WTC11 (cell line): ENCODE results near the gene CCDC170. TPM values are rescaled to one million over a fixed set of nuclear protein-coding genes. Genes with fewer than 3 reads are reported as not detected.
"Not testable (repeated sequence)": the region's sequence is repeated elsewhere in the genome, so short reads cannot be mapped to it uniquely, and the experiment has no call there.

Experiments used
- ATAC-seq: fragments of 200-7000 bp; cut with Tn5 transposase; 2 replicates; pipeline ENCODE4 v1.10.0; 2021; ENCODE audit warnings: mild to moderate bottlenecking, moderate library complexity
- CTCF ChIA-PET: fragments of 300-600 bp; sonication (Branson Sonifier 250); formaldehyde crosslinking; loops from one replicate; lab custom pipeline; 2021; ENCODE audit warnings: antibody characterized with exemption; lab: Charles Lee
- POLR2A ChIA-PET: fragments of 350-600 bp; sonication (Branson Sonifier 250); formaldehyde crosslinking; loops from one replicate; lab custom pipeline; 2021; ENCODE audit warnings: antibody characterized with exemption; lab: Charles Lee
- DNase-seq: peaks from one replicate; pipeline ENCODE4 v3.0.0; 2021; ENCODE audit warnings: low spot score
- H3K27ac Mint-ChIP-seq: 2 replicates; pipeline ENCODE4 v1.8.0; 2021; ENCODE audit warnings: mixed read lengths
- H3K27me3 Mint-ChIP-seq: 2 replicates; pipeline ENCODE4 v1.8.0; 2021; ENCODE audit warnings: low read depth, mild to moderate bottlenecking, moderate library complexity, mixed read lengths
- H3K36me3 Mint-ChIP-seq: 2 replicates; pipeline ENCODE4 v1.8.0; 2021; ENCODE audit warnings: mixed read lengths
- H3K4me1 Mint-ChIP-seq: 2 replicates; pipeline ENCODE4 v1.8.0; 2022; ENCODE audit warnings: mixed read lengths
- H3K4me3 Mint-ChIP-seq: 2 replicates; pipeline ENCODE4 v1.8.0; 2021; ENCODE audit warnings: mild to moderate bottlenecking, moderate library complexity, mixed read lengths
- H3K9me3 Mint-ChIP-seq: 2 replicates; pipeline ENCODE4 v1.8.0; 2021; ENCODE audit warnings: mixed read lengths
- ATF1 ChIP-seq: sonication (generic); formaldehyde crosslinking; IDR thresholded peaks from 2 replicates; pipeline ENCODE4 v1.8.1; 2023; ENCODE audit warnings: mild to moderate bottlenecking, moderate library complexity, missing genetic modification reagents
- CREM ChIP-seq: sonication (generic); formaldehyde crosslinking; IDR thresholded peaks from 2 replicates; pipeline ENCODE4 v1.8.1; 2022; ENCODE audit warnings: mild to moderate bottlenecking, missing genetic modification reagents, moderate library complexity
- ETV6 ChIP-seq: sonication (generic); formaldehyde crosslinking; IDR thresholded peaks from 2 replicates; pipeline ENCODE4 v1.8.1; 2022; ENCODE audit warnings: mild to moderate bottlenecking, missing genetic modification reagents
- FOXK1 ChIP-seq: sonication (generic); formaldehyde crosslinking; IDR thresholded peaks from 2 replicates; pipeline ENCODE4 v1.8.0; 2022; ENCODE audit warnings: mild to moderate bottlenecking, moderate library complexity, missing genetic modification reagents
- FOXP1 ChIP-seq: sonication (generic); formaldehyde crosslinking; IDR thresholded peaks from 2 replicates; pipeline ENCODE4 v1.8.0; 2022; ENCODE audit warnings: missing genetic modification reagents, mild to moderate bottlenecking, moderate library complexity, borderline replicate concordance
- GABPB1 ChIP-seq: sonication (generic); formaldehyde crosslinking; IDR thresholded peaks from 2 replicates; pipeline ENCODE4 v1.8.1; 2023; ENCODE audit warnings: mild to moderate bottlenecking, missing genetic modification reagents
- GRHL2 ChIP-seq: fragments of 250-450 bp; sonication (Bioruptor Pico); IDR thresholded peaks from 2 replicates; pipeline ENCODE4 v1.8.0; 2022; ENCODE audit warnings: mild to moderate bottlenecking, moderate library complexity; ENCODE audit not compliant: insufficient replicate concordance, severe bottlenecking
- HMGA2 ChIP-seq: fragments of 250-450 bp; sonication (Bioruptor Pico); IDR thresholded peaks from 2 replicates; pipeline ENCODE4 v1.4.0; 2021; ENCODE audit warnings: mild to moderate bottlenecking, moderate library complexity
- NFE2L1 ChIP-seq: sonication (generic); formaldehyde crosslinking; IDR thresholded peaks from 2 replicates; pipeline ENCODE4 v1.8.1; 2023; ENCODE audit warnings: missing genetic modification reagents
- NR2C2 ChIP-seq: sonication (generic); formaldehyde crosslinking; IDR thresholded peaks from 2 replicates; pipeline ENCODE4 v1.8.0; 2022; ENCODE audit warnings: mild to moderate bottlenecking, missing genetic modification reagents
- NR3C1 ChIP-seq: sonication (generic); formaldehyde crosslinking; conservative IDR thresholded peaks from 2 replicates; pipeline ENCODE4 v1.8.1; 2023; ENCODE audit warnings: low read depth, mild to moderate bottlenecking, missing genetic modification reagents
- RORB ChIP-seq: fragments of 250-450 bp; sonication (Bioruptor Pico); IDR thresholded peaks from 2 replicates; pipeline ENCODE4 v1.9.0; 2021; ENCODE audit warnings: mild to moderate bottlenecking
- SMAD4 ChIP-seq: sonication (generic); formaldehyde crosslinking; IDR thresholded peaks from 2 replicates; pipeline ENCODE4 v1.8.0; 2022; ENCODE audit warnings: mild to moderate bottlenecking, missing genetic modification reagents
- SOX15 ChIP-seq: fragments of 250-450 bp; sonication (Bioruptor Pico); IDR thresholded peaks from 2 replicates; pipeline ENCODE4 v1.9.0; 2021; ENCODE audit warnings: mild to moderate bottlenecking
- TEAD1 ChIP-seq: sonication (generic); formaldehyde crosslinking; IDR thresholded peaks from 2 replicates; pipeline ENCODE4 v1.8.0; 2022; ENCODE audit warnings: mild to moderate bottlenecking, missing genetic modification reagents
- TP53 ChIP-seq: sonication (generic); formaldehyde crosslinking; IDR thresholded peaks from 2 replicates; pipeline ENCODE4 v1.8.1; 2023; ENCODE audit warnings: mild to moderate bottlenecking, missing genetic modification reagents
- ZNF232 ChIP-seq: sonication (generic); formaldehyde crosslinking; IDR thresholded peaks from 2 replicates; pipeline ENCODE4 v1.8.0; 2022; ENCODE audit warnings: mild to moderate bottlenecking, missing genetic modification reagents
- ZNF263 ChIP-seq: sonication (generic); formaldehyde crosslinking; IDR thresholded peaks from 2 replicates; pipeline ENCODE4 v1.8.1; 2022; ENCODE audit warnings: low read depth, mild to moderate bottlenecking, moderate library complexity, missing genetic modification reagents
- total RNA-seq: library from RNA; stranded (reverse); gene quantifications from 3 replicates; pipeline ENCODE4 v1.2.3, GENCODE V29; 2021
- TF ChIP-seq, protein P1 (sequence below): sonication (generic); formaldehyde crosslinking; IDR thresholded peaks from 2 replicates; pipeline ENCODE4 v1.8.1; 2022; ENCODE audit warnings: low read depth, mild to moderate bottlenecking, moderate library complexity, missing genetic modification reagents, borderline replicate concordance
- TF ChIP-seq, protein P2 (sequence below): sonication (generic); formaldehyde crosslinking; IDR thresholded peaks from 2 replicates; pipeline ENCODE4 v1.8.0; 2022; ENCODE audit warnings: mild to moderate bottlenecking, missing genetic modification reagents
- TF ChIP-seq, protein P3 (sequence below): sonication (generic); formaldehyde crosslinking; IDR thresholded peaks from 2 replicates; pipeline ENCODE4 v1.8.1; 2022; ENCODE audit warnings: mild to moderate bottlenecking, missing genetic modification reagents, moderate library complexity, borderline replicate concordance
- TF ChIP-seq, protein P4 (sequence below): sonication (generic); formaldehyde crosslinking; IDR thresholded peaks from 2 replicates; pipeline ENCODE4 v1.8.1; 2022; ENCODE audit warnings: low read depth, missing genetic modification reagents, borderline replicate concordance
- TF ChIP-seq, protein P5 (sequence below): sonication (generic); formaldehyde crosslinking; IDR thresholded peaks from 2 replicates; pipeline ENCODE4 v1.8.1; 2023; ENCODE audit warnings: mild to moderate bottlenecking, missing genetic modification reagents, moderate library complexity
- TF ChIP-seq, protein P6 (sequence below): sonication (generic); formaldehyde crosslinking; IDR thresholded peaks from 2 replicates; pipeline ENCODE4 v1.8.1; 2023; ENCODE audit warnings: mild to moderate bottlenecking, missing genetic modification reagents

CCDC170 gene
- total RNA-seq, 1 experiment from 2014 or later: 0.26 TPM

DNA sequence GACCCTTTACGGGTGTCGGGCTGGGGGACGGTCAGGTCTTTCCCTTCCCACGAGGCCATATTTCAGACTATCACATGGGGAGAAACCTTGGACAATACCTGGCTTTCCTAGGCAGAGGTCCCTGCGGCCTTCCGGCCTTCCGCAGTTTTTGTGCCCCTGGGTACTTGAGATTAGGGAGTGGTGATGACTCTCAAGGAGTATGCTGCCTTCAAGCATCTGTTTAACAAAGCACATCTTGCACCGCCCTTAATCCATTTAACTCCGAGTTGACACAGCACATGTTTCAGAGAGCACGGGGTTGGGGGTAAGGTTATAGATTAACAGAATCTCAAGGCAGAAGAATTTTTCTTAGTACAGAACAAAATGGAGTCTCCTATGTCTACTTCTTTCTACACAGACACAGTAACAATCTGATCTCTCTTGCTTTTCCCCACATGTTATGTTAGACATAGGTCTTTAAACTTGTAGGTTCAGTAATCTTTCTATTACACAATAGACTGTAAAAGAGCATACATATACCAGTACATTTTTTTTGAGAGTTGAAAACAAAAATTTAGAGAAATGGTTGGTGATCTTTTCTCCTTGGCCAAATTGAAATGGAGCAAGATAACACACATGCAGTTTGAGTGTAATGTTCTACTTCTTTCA, 37.9 kb upstream of the CCDC170 start:
- Mint-ChIP-seq H3K36me3 (peaks cover 28% of the 10 kb centered on the region), H3K4me3 (peak overlapping the region; percentile 24; the same call in 1 of the 2 replicates), H3K27ac (peak overlapping the region; percentile 23; the same call in 1 of the 2 replicates), H3K4me1 (peaks cover 35% of the 10 kb centered on the region)
- ATAC-seq, DNase-seq, H3K9me3 Mint-ChIP-seq, H3K27me3 Mint-ChIP-seq, CTCF ChIA-PET, POLR2A ChIA-PET: not testable (repeated sequence)

DNA sequence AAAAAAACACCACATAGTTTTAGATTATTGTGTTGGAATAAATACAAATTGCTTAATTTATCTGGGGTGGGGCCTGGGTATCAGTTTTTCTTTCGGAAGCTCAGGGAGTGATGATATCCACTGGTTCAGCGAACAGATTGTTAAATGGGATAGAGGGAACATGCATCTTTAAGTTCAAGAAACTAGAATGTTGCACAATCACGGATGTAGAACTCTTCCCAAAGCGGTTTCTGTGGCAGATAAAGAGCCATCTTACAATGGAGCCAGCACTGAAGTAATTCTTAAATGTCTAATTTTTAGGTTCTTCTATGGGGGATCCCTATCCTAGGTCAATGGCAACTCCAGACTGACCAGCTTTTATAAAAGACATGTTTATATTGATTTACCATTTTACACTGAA, 32.1 kb upstream of the CCDC170 start:
- H3K4me3 Mint-ChIP-seq: no peak overlapping the region
- H3K27ac Mint-ChIP-seq: no peak overlapping the region
- no peak for TF ChIP-seq CREM (CRISPR knock-in tag)
- TF ChIP-seq HMGA2 (CRISPR knock-in tag): no peak
- TF ChIP-seq TP53 (CRISPR knock-in tag): no peak
- no peak for TF ChIP-seq ATF1 (CRISPR knock-in tag)
- no peak for TF ChIP-seq TEAD1 (CRISPR knock-in tag)
- no peak for TF ChIP-seq NR3C1 (CRISPR knock-in tag)
- TF ChIP-seq SMAD4 (CRISPR knock-in tag): no peak
- no peak for TF ChIP-seq NFE2L1
- TF ChIP-seq, protein P1, sequence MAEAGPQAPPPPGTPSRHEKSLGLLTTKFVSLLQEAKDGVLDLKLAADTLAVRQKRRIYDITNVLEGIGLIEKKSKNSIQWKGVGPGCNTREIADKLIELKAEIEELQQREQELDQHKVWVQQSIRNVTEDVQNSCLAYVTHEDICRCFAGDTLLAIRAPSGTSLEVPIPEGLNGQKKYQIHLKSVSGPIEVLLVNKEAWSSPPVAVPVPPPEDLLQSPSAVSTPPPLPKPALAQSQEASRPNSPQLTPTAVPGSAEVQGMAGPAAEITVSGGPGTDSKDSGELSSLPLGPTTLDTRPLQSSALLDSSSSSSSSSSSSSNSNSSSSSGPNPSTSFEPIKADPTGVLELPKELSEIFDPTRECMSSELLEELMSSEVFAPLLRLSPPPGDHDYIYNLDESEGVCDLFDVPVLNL (CRISPR knock-in tag): no peak
- ChIA-PET CTCF (no interaction called here), POLR2A (no interaction called here)
- H3K9me3 Mint-ChIP-seq: no peaks in the 10 kb centered on the region
- no peak for DNase-seq
- no peak for ATAC-seq
- no peaks in the 10 kb centered on the region for H3K27me3 Mint-ChIP-seq
- peaks cover 6% of the 10 kb centered on the region for H3K4me1 Mint-ChIP-seq
- H3K36me3 Mint-ChIP-seq: peaks cover 51% of the 10 kb centered on the region

DNA sequence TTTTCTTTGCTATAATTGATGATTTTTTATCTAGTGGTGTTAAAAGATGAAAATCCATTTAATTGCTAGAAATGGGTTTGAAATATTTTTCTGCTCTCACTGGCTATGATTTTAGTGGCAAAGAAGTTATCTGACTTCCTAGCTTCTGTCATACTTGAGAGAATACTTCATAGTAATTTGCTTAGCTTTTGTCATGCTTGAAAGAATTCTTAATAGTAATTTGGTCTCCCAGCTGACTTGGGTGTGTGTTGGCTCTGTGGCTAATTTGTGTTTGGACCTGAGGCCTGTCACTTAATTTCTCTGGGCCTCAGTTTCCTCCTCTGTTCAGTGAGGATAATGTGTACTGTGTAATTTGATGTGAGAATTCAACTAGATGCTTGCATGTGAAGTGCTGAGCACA, 29.1 kb upstream of the CCDC170 start:
- POLR2A ChIA-PET: no interaction called here
- Mint-ChIP-seq H3K36me3 (peaks cover 41% of the 10 kb centered on the region), H3K27me3 (no peaks in the 10 kb centered on the region), H3K9me3 (no peaks in the 10 kb centered on the region), H3K27ac (no peak overlapping the region), H3K4me3 (no peak overlapping the region), H3K4me1 (no peaks in the 10 kb centered on the region)
- no peak for ATAC-seq
- DNase-seq: no peak
- CTCF ChIA-PET: no interaction called here
- TF ChIP-seq RORB (CRISPR knock-in tag): no peak
- TF ChIP-seq GRHL2: no peak
- no peak for TF ChIP-seq ATF1 (CRISPR knock-in tag)
- no peak for TF ChIP-seq ETV6 (CRISPR knock-in tag)
- TF ChIP-seq, protein P2, sequence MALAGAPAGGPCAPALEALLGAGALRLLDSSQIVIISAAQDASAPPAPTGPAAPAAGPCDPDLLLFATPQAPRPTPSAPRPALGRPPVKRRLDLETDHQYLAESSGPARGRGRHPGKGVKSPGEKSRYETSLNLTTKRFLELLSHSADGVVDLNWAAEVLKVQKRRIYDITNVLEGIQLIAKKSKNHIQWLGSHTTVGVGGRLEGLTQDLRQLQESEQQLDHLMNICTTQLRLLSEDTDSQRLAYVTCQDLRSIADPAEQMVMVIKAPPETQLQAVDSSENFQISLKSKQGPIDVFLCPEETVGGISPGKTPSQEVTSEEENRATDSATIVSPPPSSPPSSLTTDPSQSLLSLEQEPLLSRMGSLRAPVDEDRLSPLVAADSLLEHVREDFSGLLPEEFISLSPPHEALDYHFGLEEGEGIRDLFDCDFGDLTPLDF: no peak
- no peak for TF ChIP-seq CREM (CRISPR knock-in tag)
- no peak for TF ChIP-seq SOX15
- TF ChIP-seq GABPB1 (CRISPR knock-in tag): no peak
- TF ChIP-seq, protein P3, sequence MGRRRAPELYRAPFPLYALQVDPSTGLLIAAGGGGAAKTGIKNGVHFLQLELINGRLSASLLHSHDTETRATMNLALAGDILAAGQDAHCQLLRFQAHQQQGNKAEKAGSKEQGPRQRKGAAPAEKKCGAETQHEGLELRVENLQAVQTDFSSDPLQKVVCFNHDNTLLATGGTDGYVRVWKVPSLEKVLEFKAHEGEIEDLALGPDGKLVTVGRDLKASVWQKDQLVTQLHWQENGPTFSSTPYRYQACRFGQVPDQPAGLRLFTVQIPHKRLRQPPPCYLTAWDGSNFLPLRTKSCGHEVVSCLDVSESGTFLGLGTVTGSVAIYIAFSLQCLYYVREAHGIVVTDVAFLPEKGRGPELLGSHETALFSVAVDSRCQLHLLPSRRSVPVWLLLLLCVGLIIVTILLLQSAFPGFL (CRISPR knock-in tag): no peak
- TF ChIP-seq, protein P4, sequence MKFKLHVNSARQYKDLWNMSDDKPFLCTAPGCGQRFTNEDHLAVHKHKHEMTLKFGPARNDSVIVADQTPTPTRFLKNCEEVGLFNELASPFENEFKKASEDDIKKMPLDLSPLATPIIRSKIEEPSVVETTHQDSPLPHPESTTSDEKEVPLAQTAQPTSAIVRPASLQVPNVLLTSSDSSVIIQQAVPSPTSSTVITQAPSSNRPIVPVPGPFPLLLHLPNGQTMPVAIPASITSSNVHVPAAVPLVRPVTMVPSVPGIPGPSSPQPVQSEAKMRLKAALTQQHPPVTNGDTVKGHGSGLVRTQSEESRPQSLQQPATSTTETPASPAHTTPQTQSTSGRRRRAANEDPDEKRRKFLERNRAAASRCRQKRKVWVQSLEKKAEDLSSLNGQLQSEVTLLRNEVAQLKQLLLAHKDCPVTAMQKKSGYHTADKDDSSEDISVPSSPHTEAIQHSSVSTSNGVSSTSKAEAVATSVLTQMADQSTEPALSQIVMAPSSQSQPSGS (CRISPR knock-in tag): no peak
- TF ChIP-seq, protein P1 (CRISPR knock-in tag): no peak
- no peak for TF ChIP-seq FOXK1 (CRISPR knock-in tag)
- no peak for TF ChIP-seq ZNF232 (CRISPR knock-in tag)
- no peak for TF ChIP-seq ZNF263 (CRISPR knock-in tag)
- TF ChIP-seq, protein P5, sequence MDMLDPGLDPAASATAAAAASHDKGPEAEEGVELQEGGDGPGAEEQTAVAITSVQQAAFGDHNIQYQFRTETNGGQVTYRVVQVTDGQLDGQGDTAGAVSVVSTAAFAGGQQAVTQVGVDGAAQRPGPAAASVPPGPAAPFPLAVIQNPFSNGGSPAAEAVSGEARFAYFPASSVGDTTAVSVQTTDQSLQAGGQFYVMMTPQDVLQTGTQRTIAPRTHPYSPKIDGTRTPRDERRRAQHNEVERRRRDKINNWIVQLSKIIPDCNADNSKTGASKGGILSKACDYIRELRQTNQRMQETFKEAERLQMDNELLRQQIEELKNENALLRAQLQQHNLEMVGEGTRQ (CRISPR knock-in tag): no peak
- TF ChIP-seq, protein P6, sequence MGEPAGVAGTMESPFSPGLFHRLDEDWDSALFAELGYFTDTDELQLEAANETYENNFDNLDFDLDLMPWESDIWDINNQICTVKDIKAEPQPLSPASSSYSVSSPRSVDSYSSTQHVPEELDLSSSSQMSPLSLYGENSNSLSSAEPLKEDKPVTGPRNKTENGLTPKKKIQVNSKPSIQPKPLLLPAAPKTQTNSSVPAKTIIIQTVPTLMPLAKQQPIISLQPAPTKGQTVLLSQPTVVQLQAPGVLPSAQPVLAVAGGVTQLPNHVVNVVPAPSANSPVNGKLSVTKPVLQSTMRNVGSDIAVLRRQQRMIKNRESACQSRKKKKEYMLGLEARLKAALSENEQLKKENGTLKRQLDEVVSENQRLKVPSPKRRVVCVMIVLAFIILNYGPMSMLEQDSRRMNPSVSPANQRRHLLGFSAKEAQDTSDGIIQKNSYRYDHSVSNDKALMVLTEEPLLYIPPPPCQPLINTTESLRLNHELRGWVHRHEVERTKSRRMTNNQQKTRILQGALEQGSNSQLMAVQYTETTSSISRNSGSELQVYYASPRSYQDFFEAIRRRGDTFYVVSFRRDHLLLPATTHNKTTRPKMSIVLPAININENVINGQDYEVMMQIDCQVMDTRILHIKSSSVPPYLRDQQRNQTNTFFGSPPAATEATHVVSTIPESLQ (CRISPR knock-in tag): no peak
- no peak for TF ChIP-seq FOXP1 (CRISPR knock-in tag)
- no peak for TF ChIP-seq NR2C2 (CRISPR knock-in tag)
